GM20000 (cell line): Measurements from ENCODE around the gene PIGM.

Experiments
- DNase-seq: peaks from one replicate; pipeline ENCODE4 v3.0.0; 2012; ENCODE audit warnings: low spot score
- TF ChIP-seq, protein P1 (sequence below): IDR thresholded peaks from 2 replicates; pipeline ENCODE4 v1.5.1; 2012; ENCODE audit warnings: mild to moderate bottlenecking, control low read depth; ENCODE audit errors: extremely low read depth, missing control alignments

PIGM gene

GRCh38 chr1:159981351-159982055 lies 50.3 kb downstream of the PIGM start:
- DNase-seq = no peak
- TF ChIP-seq, protein P1, sequence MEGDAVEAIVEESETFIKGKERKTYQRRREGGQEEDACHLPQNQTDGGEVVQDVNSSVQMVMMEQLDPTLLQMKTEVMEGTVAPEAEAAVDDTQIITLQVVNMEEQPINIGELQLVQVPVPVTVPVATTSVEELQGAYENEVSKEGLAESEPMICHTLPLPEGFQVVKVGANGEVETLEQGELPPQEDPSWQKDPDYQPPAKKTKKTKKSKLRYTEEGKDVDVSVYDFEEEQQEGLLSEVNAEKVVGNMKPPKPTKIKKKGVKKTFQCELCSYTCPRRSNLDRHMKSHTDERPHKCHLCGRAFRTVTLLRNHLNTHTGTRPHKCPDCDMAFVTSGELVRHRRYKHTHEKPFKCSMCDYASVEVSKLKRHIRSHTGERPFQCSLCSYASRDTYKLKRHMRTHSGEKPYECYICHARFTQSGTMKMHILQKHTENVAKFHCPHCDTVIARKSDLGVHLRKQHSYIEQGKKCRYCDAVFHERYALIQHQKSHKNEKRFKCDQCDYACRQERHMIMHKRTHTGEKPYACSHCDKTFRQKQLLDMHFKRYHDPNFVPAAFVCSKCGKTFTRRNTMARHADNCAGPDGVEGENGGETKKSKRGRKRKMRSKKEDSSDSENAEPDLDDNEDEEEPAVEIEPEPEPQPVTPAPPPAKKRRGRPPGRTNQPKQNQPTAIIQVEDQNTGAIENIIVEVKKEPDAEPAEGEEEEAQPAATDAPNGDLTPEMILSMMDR = no peak

GRCh38 chr1:159980786-159981185 lies 51.0 kb downstream of the PIGM start:
- no peak for DNase-seq
- TF ChIP-seq, protein P1 = no peak

- no peak for DNase-seq
- TF ChIP-seq, protein P1 = no peak
Measured at GRCh38 chr1:159980076-159980475, 51.7 kb downstream of the PIGM start.

DNA sequence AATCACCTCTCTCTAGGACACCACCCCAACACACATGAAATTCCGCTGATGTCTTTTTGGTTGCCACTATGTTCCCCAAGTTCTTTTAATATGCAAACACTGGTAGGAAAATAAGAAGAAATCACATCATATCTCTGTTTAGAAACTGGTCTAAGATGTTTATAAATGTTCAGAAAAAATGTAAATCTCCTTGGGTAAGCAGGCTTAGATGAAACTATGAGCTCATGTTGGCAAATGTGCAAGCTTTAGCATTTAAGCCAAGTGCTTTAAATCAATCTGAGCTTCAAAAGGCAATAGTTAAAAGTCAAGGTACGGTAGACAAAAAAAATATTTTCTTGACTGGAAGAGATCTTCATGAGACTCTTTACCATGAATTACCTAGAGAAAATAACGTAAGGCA lies 52.5 kb downstream of the PIGM start:
- DNase-seq = no peak
- TF ChIP-seq, protein P1 = no peak

- DNase-seq = no peak
- TF ChIP-seq, protein P1 = no peak
Measured at GRCh38 chr1:159978107-159978398, 53.7 kb downstream of the PIGM start.

DNA sequence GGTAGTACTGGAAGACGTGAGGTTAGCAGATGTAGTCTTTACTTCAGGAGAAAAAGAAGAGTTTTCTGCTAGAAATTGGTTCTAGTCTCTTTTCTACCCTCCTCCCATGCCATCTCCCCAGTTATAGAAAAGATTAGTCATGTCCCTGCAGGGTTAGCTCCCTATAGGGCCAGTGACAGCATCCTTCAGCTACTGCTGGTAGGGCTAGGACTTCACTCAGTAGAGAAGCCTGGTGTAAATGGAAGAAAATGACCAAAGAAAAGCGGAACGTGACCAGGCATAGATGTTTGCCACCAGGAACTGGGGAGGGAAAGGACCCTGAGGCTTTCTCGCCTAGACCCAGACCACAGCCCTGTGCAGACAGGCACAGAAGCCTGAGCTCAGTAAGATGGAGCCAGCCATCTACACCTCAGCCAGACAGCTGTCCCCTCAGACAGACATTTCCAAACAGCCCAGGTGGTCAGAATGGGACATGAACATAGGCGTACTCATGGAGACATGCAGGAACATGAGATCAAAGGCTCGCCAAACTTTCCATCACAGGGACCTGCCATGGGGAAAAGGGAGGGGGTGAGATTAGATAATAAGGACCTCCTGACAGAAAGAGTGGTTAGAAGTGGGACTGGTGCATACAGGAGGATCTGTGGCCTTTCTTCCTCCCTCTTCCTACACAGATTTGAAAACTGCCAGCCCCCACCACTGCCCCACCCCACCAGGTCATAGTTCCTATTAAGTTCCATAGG lies 54.3 kb downstream of the PIGM start:
- no peak for DNase-seq
- TF ChIP-seq, protein P1 = no peak
